Smooth muscle cell (in vitro differentiated cells): ENCODE results near the gene ALDH1A2. TPM values are rescaled to one million over a fixed set of nuclear protein-coding genes. Genes with fewer than 3 reads are reported as not detected.
"Not testable (repeated sequence)": the region's sequence is repeated elsewhere in the genome, so short reads cannot be mapped to it uniquely, and the experiment has no call there.

Source experiments
- DNase-seq: peaks from one replicate; lab custom pipeline; 2025; ENCODE audit not compliant: unreplicated experiment; lab: John Stamatoyannopoulos, UW
- H2AFZ ChIP-seq: fragments of 200-600 bp; sonication (generic); 2 replicates; pipeline ENCODE4 v1.6.0; 2016; ENCODE audit warnings: antibody characterized with exemption, low read depth, mild to moderate bottlenecking
- H3F3A ChIP-seq: fragments of 200-600 bp; sonication (generic); 2 replicates; pipeline ENCODE4 v1.6.0; 2017; ENCODE audit warnings: antibody characterized with exemption, low read depth
- H3K27ac ChIP-seq: fragments of 200-600 bp; sonication (generic); 2 replicates; pipeline ENCODE4 v1.5.1; 2016; ENCODE audit warnings: low read depth, mild to moderate bottlenecking
- H3K27me3 ChIP-seq: fragments of 200-600 bp; sonication (generic); 2 replicates; pipeline ENCODE4 v1.6.1; 2016; ENCODE audit warnings: low read depth, mild to moderate bottlenecking
- H3K36me3 ChIP-seq: fragments of 200-600 bp; sonication (generic); 2 replicates; pipeline ENCODE4 v1.5.1; 2016; ENCODE audit warnings: low read depth
- H3K4me1 ChIP-seq: fragments of 200-600 bp; sonication (generic); 2 replicates; pipeline ENCODE4 v1.5.1; 2016; ENCODE audit warnings: low read depth
- H3K4me2 ChIP-seq: fragments of 200-600 bp; sonication (generic); 2 replicates; pipeline ENCODE4 v1.6.0; 2016; ENCODE audit warnings: mild to moderate bottlenecking
- H3K4me3 ChIP-seq: fragments of 200-600 bp; sonication (generic); 2 replicates; pipeline ENCODE4 v1.5.1; 2016; ENCODE audit warnings: mild to moderate bottlenecking
- H3K79me2 ChIP-seq: fragments of 200-600 bp; sonication (generic); 2 replicates; pipeline ENCODE4 v1.6.0; 2016; ENCODE audit warnings: low read depth, mild to moderate bottlenecking
- H3K9ac ChIP-seq: fragments of 200-600 bp; sonication (generic); 2 replicates; pipeline ENCODE4 v1.6.0; 2016; ENCODE audit warnings: low read depth
- H3K9me3 ChIP-seq: fragments of 200-600 bp; sonication (generic); replicated peaks from 2 replicates; pipeline ENCODE4 v1.5.1; 2016; ENCODE audit warnings: low read depth
- H4K20me1 ChIP-seq: fragments of 200-600 bp; sonication (generic); 2 replicates; pipeline ENCODE4 v1.6.0; 2016; ENCODE audit warnings: low read depth
- WGBS: methylation state at CpG from one replicate; pipeline ENCODE4 v1.1.7; 2016; ENCODE audit warnings: low lambda C conversion rate; 5-methylcytosine and 5-hydroxymethylcytosine counted together
- polyA plus RNA-seq: library from polyadenylated mRNA; unstranded; fragments of >200 nt; fragmentation: Nextera tagmentation; extraction: Ambion mirVana; gene quantifications from 2 replicates; pipeline ENCODE4 v1.2.1, GENCODE V29; 2016
- total RNA-seq: library from RNA; depleted of rRNA; stranded (reverse); fragments of >200 nt; gene quantifications from 2 replicates; pipeline ENCODE4 v1.2.3, GENCODE V29; 2014
- TF ChIP-seq, protein P1 (sequence below): fragments of 200-600 bp; sonication (generic); IDR thresholded peaks from 2 replicates; pipeline ENCODE4 v1.5.1; 2017; ENCODE audit warnings: borderline replicate concordance, mild to moderate bottlenecking, antibody characterized with exemption; ENCODE audit not compliant: insufficient read depth, poor library complexity, severe bottlenecking

Gene ALDH1A2
- total and polyA plus RNA-seq, 2 experiments from 2014 or later: 0.49 to 2.9 TPM

DNA sequence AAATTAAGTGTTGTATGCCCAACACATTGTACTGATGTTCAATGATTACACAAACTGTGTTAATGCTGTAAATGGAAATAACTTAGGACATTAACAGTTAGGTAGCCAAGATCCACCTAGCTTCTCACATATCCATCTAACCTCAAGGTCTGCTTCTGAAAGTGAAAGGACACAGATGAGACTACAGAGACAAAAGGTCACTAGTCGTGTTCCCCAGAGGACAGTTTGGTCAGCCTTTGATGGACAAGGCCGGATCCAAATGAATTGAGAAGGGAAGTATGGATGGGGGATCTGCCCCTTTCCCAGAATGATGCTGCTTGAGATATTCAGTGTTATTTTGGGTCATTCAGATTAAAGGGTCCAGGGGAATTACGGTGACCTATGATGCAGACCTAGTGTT, 17.2 kb downstream of the ALDH1A2 start:
- H3K4me1 ChIP-seq: peaks cover 32% of the 10 kb centered on the region
- DNase-seq: no peak
- no peak overlapping the region for H3K9ac ChIP-seq
- 64% methylated on average over 3 of the region's 3 CpGs for WGBS
- H3K27me3 ChIP-seq: peaks cover 5% of the 10 kb centered on the region
- TF ChIP-seq, protein P1, sequence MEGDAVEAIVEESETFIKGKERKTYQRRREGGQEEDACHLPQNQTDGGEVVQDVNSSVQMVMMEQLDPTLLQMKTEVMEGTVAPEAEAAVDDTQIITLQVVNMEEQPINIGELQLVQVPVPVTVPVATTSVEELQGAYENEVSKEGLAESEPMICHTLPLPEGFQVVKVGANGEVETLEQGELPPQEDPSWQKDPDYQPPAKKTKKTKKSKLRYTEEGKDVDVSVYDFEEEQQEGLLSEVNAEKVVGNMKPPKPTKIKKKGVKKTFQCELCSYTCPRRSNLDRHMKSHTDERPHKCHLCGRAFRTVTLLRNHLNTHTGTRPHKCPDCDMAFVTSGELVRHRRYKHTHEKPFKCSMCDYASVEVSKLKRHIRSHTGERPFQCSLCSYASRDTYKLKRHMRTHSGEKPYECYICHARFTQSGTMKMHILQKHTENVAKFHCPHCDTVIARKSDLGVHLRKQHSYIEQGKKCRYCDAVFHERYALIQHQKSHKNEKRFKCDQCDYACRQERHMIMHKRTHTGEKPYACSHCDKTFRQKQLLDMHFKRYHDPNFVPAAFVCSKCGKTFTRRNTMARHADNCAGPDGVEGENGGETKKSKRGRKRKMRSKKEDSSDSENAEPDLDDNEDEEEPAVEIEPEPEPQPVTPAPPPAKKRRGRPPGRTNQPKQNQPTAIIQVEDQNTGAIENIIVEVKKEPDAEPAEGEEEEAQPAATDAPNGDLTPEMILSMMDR: no peak
- H4K20me1 ChIP-seq: no peaks in the 10 kb centered on the region
- H3K4me2 ChIP-seq: no peak overlapping the region
- no peak overlapping the region for H2AFZ ChIP-seq
- H3F3A ChIP-seq: no peaks in the 10 kb centered on the region
- H3K9me3 ChIP-seq: no peaks in the 10 kb centered on the region
- H3K79me2 ChIP-seq: no peaks in the 10 kb centered on the region
- no peak overlapping the region for H3K27ac ChIP-seq
- no peaks in the 10 kb centered on the region for H3K36me3 ChIP-seq
- no peak overlapping the region for H3K4me3 ChIP-seq

DNA sequence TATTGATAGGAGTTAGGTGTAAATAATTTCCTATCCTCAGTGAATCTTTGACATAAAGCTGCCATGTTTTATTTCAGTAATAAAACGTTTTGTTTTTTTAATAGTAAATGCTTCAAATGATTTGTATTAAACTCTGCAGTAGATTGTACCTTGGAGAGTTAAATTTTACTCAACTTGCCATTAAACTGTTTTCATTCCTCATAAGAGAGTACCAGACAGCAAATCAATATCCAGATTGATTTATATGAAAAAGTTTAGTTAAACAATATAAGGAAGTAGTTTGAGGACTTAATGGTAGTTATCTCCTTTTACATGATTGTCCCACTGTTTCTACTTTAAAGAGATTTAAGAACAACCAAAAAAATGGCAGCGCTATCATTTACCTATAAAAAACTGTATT, 18.4 kb downstream of the ALDH1A2 start:
- Histone ChIP-seq H2AFZ (no peak overlapping the region), H3K36me3 (no peaks in the 10 kb centered on the region), H3K79me2 (no peaks in the 10 kb centered on the region), H3K4me2 (no peak overlapping the region), H3K27ac (no peak overlapping the region), H3K9ac (no peak overlapping the region), H3K4me1 (peaks cover 32% of the 10 kb centered on the region), H3F3A (no peaks in the 10 kb centered on the region), H3K27me3 (peaks cover 5% of the 10 kb centered on the region), H4K20me1 (no peaks in the 10 kb centered on the region), H3K9me3 (no peaks in the 10 kb centered on the region), H3K4me3 (no peak overlapping the region)
- no peak for DNase-seq
- TF ChIP-seq, protein P1: no peak
- 62% methylated on average over 2 of the region's 2 CpGs for WGBS

DNA sequence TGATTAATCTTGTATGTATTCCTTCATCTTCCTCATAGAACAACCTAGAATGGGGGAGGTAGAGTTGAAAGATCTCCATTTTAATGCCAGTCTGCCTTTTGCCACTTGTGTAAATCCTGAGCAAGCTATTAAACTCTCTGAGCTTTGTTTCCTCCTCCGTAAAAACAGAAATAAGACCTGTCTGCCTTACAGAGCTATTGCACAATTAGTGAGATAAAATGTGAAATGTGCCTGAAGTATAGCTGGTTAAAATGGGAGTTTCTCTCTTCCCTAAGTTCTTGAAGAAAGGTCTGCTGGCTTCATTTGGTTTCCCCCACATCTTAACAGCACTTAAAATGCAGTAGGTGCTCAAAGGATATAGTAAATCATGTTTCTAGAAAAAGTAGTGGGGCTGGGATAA, 19.0 kb downstream of the ALDH1A2 start:
- Histone ChIP-seq H3K27me3 (peaks cover 5% of the 10 kb centered on the region), H2AFZ (no peak overlapping the region), H3K27ac (no peak overlapping the region), H3K9me3 (no peaks in the 10 kb centered on the region), H4K20me1 (no peaks in the 10 kb centered on the region), H3K79me2 (no peaks in the 10 kb centered on the region), H3F3A (no peaks in the 10 kb centered on the region), H3K4me3 (no peak overlapping the region), H3K9ac (no peak overlapping the region), H3K4me1 (peaks cover 32% of the 10 kb centered on the region), H3K4me2 (no peak overlapping the region), H3K36me3 (no peaks in the 10 kb centered on the region)
- TF ChIP-seq, protein P1: no peak
- WGBS: 32% methylated on average over 1 of the region's 1 CpG
- no peak for DNase-seq

DNA sequence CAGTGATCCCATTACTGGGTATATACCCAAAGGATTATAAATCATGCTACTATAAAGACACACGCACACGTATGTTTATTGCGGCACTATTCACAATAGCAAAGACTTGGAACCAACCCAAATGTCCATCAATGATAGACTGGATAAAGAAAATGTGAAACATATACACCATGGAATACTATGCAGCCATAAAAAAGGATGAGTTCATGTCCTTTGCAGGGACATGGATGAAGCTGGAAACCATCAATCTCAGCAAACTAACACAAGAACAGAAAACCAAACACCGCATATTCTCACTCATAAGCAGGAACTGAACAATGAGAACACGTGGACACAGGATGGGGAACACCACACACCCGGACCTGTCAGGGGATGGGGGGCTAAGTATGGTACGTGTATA, 20.1 kb downstream of the ALDH1A2 start:
- H3K9me3 ChIP-seq, H3K27me3 ChIP-seq, H3K27ac ChIP-seq, DNase-seq, H3F3A ChIP-seq, H3K79me2 ChIP-seq, H3K36me3 ChIP-seq, H3K9ac ChIP-seq, H2AFZ ChIP-seq, H3K4me2 ChIP-seq, H3K4me3 ChIP-seq, H4K20me1 ChIP-seq: not testable (repeated sequence)
- WGBS: 93% methylated on average over 7 of the region's 7 CpGs
- H3K4me1 ChIP-seq: peaks cover 25% of the 10 kb centered on the region
